Erythroblast (primary cell): Measurements from ENCODE around the gene GRIK4.

ENCODE experiments used
- GATA1 ChIP-seq: IDR thresholded peaks from 2 replicates; pipeline ENCODE4 v1.6.1; 2011; ENCODE audit warnings: low read depth, mild to moderate bottlenecking, control low read depth, low read length, moderate library complexity
- POLR2A ChIP-seq: IDR thresholded peaks from 2 replicates; pipeline ENCODE4 v1.6.1; 2011; ENCODE audit warnings: mild to moderate bottlenecking, low read length

GRCh38 chr11:120513436-120514315 lies 2.1 kb downstream of the GRIK4 start:
- no peak for TF ChIP-seq POLR2A
- no peak for TF ChIP-seq GATA1
